GM21723 (cell line): Measurements from ENCODE around the gene ADCY9.
"Not testable (repeated sequence)": the region's sequence is repeated elsewhere in the genome, so short reads cannot be mapped to it uniquely, and the experiment has no call there.

Experiments
- ATAC-seq: cut with Tn5 transposase; IDR thresholded peaks from one replicate; pipeline ENCODE4 v1.9.1; 2021; ENCODE audit warnings: mild to moderate bottlenecking, moderate library complexity; ENCODE audit not compliant: unreplicated experiment

Gene ADCY9

GRCh38 chr16:4038448-4038847 lies 77.8 kb downstream of the ADCY9 start:
- ATAC-seq: no peak

- not testable (repeated sequence) for ATAC-seq
These were observed 79.3 kb downstream of the ADCY9 start for GRCh38 chr16:4036952-4037351.

DNA sequence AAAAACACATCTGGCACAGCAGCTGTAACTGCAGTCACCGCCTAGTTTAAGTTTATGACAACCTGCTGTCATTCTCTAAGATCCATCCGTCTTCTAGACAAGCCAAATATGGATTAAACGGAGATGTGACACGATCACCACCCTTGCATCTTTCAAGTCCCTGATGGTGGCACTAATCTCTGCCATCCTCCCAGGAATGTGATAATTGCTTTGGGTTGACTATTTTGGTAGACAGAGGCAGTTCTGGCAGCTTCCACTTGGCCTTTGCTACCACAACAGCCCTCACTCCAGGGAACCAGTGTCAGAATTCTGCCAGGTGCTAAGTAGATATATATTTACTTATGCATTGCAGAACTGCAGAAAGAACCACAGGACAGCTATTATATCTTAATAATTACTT lies 81.3 kb downstream of the ADCY9 start:
- no peak for ATAC-seq

GRCh38 chr16:4033951-4034350 lies 82.3 kb downstream of the ADCY9 start:
- ATAC-seq: no peak

DNA sequence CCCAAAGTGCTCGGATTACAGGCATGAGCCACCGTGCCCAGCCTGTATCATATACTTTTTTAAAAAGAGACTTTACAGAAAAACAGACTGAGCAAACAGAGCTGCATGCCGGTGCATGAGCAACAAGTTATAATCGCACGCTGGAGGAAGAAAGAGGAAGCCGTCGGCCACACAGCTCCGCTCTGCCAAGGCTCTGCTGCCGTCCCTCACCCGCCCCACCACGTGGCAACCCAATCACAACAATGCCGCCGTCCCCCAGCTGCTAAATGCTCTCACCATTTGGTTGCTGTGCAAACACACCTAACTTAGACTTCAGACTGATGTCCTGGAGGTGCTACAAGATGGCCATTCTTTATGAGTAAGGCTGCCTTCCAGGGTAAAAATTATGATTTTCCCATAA lies 83.5 kb downstream of the ADCY9 start:
- ATAC-seq: no peak

- ATAC-seq: no peak
These were observed 88.1 kb downstream of the ADCY9 start for GRCh38 chr16:4028144-4028543.

DNA sequence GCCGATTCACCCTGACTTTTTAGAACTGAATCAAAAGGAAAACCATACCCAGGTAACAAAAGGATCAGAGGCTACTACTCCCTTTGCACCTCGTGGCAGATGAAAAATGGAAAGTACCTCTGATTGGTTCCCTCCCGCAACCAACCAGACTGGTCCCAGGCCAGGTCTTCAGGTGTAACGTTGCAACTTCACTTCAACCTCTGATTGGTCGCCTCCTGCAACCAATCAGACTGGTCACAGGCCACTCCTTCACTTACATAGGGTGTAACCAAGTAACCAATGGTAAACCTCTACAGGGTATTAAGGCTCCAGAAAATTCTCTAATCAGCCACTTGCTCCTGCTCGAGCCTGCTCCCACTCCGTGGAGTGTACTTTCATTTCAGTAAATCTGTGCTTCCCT lies 89.4 kb downstream of the ADCY9 start:
- no peak for ATAC-seq

DNA sequence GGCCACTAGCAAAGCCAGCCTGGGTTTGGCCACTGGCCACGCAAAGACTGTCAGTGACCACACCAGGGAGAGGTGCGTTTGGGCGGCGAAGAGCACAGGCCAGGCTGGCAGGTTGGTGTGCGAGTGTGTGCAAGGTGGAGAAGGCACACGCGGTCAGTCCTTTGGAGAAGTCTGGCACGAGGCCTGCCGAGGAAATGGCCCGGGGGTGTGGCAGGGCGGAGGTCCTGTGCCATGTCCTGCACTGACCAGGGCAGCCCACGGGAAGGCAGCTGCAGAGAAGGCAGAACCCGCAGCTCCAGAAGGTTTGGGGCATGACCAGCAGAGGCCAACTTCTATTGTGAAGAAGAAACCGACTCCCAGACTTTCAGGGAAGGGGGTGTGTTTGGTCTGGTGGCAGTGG lies 90.8 kb downstream of the ADCY9 start:
- no peak for ATAC-seq

- no peak for ATAC-seq
These were observed 94.3 kb downstream of the ADCY9 start for GRCh38 chr16:4021916-4022315.

GRCh38 chr16:4021070-4021779 lies 95.0 kb downstream of the ADCY9 start:
- ATAC-seq: no peak

GRCh38 chr16:4019371-4019791 lies 96.9 kb downstream of the ADCY9 start:
- ATAC-seq: no peak

GRCh38 chr16:4018391-4018790 lies 97.9 kb downstream of the ADCY9 start:
- no peak for ATAC-seq

GRCh38 chr16:4017807-4018206 lies 98.4 kb downstream of the ADCY9 start:
- no peak for ATAC-seq

DNA sequence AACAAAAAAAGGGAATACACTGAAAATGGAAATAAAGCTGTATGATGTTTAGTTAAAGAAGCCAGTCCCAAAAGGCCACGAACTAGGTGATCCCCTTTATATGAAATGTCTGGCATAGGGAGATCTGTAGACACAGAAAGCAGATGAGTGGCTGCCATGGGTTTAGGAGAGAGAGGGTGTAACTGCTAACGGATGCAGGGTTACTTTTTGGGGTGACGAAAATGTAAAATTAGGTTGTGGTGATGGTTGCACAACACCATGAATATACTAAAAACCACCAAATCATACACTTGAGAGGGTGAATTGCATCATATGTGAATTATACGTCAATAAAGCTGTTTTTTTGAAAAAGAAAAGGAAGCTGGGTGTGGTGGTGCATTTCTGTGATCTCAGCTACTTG lies 99.6 kb downstream of the ADCY9 start:
- ATAC-seq: no peak

DNA sequence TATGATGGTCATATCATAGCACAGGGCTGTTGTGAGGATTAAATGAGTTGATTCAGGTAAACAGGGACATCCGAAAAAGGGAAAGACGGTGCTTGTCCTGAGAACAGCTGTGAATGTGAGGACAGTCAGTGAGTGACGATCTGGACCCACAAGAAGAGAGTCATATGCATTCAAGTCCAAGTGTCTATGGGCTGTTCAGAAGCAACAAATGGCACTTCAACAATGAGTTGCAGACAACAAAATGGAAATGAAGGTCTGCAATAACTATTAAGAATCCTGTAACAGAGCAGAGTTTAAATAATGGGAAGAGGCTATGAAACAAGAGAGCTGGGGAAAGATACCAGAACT lies 100.3 kb downstream of the ADCY9 start:
- ATAC-seq: no peak

DNA sequence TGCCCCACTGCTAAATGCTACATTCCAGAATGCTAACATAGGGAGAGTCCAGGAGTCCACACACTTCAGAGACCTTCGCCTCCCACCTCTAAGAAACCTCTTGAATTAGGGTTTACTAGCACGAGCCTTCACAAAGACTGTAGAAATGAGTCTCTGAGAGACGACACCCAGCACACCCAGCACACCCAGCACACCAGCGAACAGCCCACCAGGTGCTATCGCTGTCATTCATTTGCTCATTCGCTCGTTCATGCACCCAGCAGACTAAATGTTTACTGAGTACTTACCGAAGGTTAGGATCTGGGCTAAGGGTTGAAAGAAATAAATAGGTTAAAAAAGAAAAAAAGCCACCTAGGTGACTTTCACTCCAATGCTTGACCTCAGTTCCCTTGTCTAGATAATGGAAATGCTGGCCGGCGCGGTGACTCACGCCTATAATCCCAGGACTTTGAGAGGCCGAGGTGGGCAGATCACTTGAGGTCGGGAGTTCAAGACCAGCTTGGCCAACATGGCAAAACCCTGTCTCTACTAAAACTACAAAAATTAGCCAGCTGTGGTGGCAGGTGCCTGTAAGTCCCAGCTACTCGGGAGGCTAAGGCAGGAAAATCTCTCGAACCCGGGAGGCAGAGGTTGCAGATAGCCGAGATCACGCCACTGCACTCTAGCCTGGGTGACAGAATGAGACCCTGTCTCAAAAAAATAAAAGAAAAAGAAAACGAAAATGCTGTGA lies 100.8 kb downstream of the ADCY9 start:
- no peak for ATAC-seq

DNA sequence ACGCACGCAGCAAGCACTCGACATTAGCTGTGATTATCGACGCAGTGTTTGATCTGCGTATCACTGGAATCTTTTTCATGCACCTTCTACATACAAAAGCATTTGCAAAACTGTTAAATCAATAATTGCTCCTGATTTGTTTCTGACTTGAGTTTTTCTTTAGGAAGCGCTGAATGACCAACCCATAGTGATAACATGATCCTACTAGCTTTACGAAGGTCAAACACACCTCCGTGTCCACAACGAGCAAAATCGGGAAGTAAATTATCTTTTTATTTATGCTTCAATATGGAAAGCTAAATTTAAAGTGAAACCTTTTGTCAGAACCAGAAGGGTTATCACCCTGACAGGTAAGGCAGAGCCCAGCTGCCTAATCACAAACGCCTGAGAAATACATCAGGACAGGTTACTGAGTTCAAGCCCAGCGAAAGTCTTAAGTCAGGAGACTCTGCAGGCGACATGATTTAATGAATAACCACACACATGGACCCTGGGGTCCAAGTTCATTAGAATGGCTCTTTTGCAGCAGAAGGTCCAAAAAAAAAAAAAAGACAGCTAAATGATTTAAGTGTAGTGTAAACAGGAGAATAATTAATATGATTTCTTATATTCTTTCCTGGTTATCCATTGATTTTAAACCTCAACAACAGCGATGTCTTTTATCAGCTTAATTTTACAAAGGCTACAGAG lies 104.2 kb downstream of the ADCY9 start:
- ATAC-seq: no peak

DNA sequence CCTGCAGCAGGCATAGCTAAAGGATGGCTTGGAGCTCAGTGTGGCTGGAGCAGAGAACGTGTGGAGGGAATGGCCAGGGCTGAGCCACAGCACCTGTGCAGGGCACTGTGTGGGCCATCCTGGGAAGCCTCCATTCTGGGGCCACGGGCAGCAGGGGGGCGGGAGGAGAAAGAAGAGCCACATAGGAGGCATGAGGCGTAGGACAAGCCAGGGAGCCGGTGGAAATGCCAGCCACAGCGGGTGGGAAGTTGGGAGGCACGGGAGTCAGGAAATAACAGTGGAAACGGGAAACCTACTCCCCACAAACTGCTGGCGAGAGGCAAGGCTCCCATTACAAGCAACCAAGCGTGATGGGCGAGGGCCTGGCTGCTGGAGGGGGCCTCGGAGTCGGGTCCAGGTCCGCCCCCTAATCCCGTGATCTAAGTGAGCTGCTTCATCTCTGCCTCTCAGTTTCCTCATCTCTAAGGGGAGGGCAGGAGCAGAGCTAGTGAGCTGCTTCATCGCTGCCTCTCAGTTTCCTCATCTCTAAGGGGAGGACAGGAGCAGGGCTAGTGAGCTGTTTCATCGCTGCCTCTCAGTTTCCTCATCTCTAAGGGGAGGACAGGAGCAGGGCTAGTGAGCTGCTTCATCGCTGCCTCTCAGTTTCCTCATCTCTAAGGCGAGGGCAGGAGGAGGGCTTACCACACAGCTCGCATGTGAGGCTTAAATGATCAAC lies 104.9 kb downstream of the ADCY9 start:
- ATAC-seq: no peak

GRCh38 chr16:4010225-4011158 lies 105.8 kb downstream of the ADCY9 start:
- ATAC-seq: no peak

DNA sequence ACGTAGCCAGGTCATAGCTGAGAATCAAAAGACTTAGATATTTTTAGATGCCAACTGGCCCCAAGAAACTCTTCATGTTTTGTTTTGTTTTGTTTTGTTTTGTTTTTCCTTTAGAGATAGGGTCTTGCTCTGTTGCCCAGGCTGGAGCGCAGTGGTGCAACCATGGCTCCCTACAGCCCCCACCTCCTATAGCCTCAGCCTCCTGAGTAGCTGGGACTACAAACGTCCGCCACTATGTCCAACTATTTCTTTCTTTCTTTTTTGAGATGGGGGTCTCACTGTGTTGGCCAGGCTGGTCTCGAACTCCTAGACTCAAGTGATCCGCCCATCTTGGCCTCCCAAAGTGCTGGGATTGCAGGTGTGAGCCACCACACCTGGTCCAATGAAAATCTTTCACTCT lies 107.1 kb downstream of the ADCY9 start:
- ATAC-seq: no peak
